ENCODE data around the gene COLGALT1. TPM values are rescaled to one million over a fixed set of nuclear protein-coding genes. Genes with fewer than 3 reads are reported as not detected.
"Not testable (repeated sequence)": the region's sequence is repeated elsewhere in the genome, so short reads cannot be mapped to it uniquely, and the experiment has no call there.

COLGALT1 gene
- total RNA-seq, 4 donors from 2014 or later, result 19.3 to 35.9 (median 33.0) TPM

- H3K27me3 ChIP-seq, result no peaks in the 10 kb centered on the region
- peaks cover 20 to 47% of the 10 kb centered on the region in 2 donors for H3K36me3 ChIP-seq
- no peak overlapping the region for H3K4me3 ChIP-seq (replicated peaks in 1 of 3)
- no peak for TF ChIP-seq POLR2A (IDR thresholded peaks at IDR 0.05)
- TF ChIP-seq, protein P1, sequence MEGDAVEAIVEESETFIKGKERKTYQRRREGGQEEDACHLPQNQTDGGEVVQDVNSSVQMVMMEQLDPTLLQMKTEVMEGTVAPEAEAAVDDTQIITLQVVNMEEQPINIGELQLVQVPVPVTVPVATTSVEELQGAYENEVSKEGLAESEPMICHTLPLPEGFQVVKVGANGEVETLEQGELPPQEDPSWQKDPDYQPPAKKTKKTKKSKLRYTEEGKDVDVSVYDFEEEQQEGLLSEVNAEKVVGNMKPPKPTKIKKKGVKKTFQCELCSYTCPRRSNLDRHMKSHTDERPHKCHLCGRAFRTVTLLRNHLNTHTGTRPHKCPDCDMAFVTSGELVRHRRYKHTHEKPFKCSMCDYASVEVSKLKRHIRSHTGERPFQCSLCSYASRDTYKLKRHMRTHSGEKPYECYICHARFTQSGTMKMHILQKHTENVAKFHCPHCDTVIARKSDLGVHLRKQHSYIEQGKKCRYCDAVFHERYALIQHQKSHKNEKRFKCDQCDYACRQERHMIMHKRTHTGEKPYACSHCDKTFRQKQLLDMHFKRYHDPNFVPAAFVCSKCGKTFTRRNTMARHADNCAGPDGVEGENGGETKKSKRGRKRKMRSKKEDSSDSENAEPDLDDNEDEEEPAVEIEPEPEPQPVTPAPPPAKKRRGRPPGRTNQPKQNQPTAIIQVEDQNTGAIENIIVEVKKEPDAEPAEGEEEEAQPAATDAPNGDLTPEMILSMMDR (IDR thresholded peaks at IDR 0.05), result no peak
- no peak for DNase-seq
- no peaks in the 10 kb centered on the region for H3K4me1 ChIP-seq
- H3K9me3 ChIP-seq, result no peaks in the 10 kb centered on the region
- intact Hi-C loops (cut with DNase I), result no loop called here
- no peak overlapping the region for H3K27ac ChIP-seq
- WGBS, 2 donors, result 93% methylated on average over 1 of the region's 1 CpG; no CpG with 5 or more reads in 1 of the 2 donors
Observed at GRCh38 chr19:17567940-17568339, 12.5 kb downstream of the COLGALT1 start.

DNA sequence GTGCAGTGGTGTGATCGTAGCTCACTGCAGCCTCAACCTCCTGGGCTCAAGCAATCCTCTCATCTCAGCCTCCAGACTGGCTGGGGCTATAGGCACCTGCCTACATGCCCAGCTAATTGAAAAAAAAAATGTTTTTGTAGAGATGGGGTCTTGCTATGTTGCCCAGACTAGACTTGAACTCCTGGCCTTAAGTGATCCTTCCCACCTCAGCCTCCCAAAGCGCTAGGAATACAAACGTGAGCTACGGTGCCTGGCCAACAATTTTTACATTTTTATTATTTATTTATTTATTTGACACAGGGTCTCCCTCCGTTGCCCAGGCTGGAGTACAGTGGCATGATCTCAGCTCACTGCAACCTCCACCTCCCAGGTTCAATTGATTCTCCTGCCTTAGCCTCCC, 14.8 kb downstream of the COLGALT1 start:
- H3K27me3 ChIP-seq; H3K27ac ChIP-seq; H3K9me3 ChIP-seq; DNase-seq; H3K4me1 ChIP-seq; H3K4me3 ChIP-seq (replicated peaks in 1 of 3): not testable (repeated sequence)
- intact Hi-C loops (cut with DNase I), result loop anchor here (5.0 kb wide), 1 partner anchor 118 kb away; no protein-coding TSS in a partner anchor
- peaks cover 20 to 47% of the 10 kb centered on the region in 2 donors for H3K36me3 ChIP-seq
- WGBS, 2 donors, result 96% methylated on average over 5 of the region's 5 CpGs

- H3K27ac ChIP-seq, result no peak overlapping the region
- 91 to 98% methylated on average over 6 of the region's 6 CpGs for WGBS, 2 donors
- intact Hi-C loops (cut with DNase I), result loop anchor here (5.0 kb wide), 1 partner anchor 118 kb away; no protein-coding TSS in a partner anchor
Observed at GRCh38 chr19:17570791-17571190, 15.3 kb downstream of the COLGALT1 start.

DNA sequence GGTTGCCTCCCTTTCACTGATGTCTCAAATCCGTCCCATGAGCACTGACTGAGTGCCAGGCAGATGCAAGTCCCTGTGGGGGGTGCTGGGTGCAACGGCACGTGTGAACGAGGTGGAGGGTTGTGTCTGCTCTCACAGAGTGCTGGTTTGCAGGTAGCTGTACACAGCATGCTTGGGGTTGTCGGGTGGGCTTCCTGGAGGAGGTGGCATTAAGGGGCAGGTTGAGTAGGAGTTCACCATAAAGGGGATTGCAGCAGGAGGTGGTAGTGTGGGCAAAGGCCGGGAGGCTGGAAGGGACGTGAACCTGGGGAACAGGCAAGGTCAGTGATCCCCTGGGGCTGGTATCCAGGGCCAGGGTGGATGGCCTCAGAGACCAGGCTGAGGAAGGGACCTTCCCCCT, 17.2 kb downstream of the COLGALT1 start:
- Histone ChIP-seq H3K4me1 (no peaks in the 10 kb centered on the region), H3K27ac (no peak overlapping the region), H3K27me3 (no peaks in the 10 kb centered on the region), H3K9me3 (no peaks in the 10 kb centered on the region), H3K4me3 (replicated peaks in 1 of 3) (no peak overlapping the region), H3K36me3 (peaks cover 21 to 48% of the 10 kb centered on the region in 2 donors)
- TF ChIP-seq POLR2A (IDR thresholded peaks at IDR 0.05), result no peak
- TF ChIP-seq, protein P1 (IDR thresholded peaks at IDR 0.05), result no peak
- intact Hi-C loops (cut with DNase I), result loop anchor here (5.0 kb wide), 1 partner anchor 120 kb away; no protein-coding TSS in a partner anchor
- 95 to 99% methylated on average over 6 to 7 of the region's 7 CpGs for WGBS, 2 donors
- no peak for DNase-seq

More at GRCh38 chr19:17570791-17571190, 15.3 kb downstream of the COLGALT1 start:
- Histone ChIP-seq H3K4me3 (replicated peaks in 1 of 3) (no peak overlapping the region), H3K9me3 (no peaks in the 10 kb centered on the region), H3K4me1 (no peaks in the 10 kb centered on the region), H3K27me3 (no peaks in the 10 kb centered on the region), H3K36me3 (peaks cover 22 to 47% of the 10 kb centered on the region in 2 donors)
- no peak for DNase-seq
- TF ChIP-seq, protein P1 (IDR thresholded peaks at IDR 0.05), result no peak
- TF ChIP-seq POLR2A (IDR thresholded peaks at IDR 0.05), result no peak

DNA sequence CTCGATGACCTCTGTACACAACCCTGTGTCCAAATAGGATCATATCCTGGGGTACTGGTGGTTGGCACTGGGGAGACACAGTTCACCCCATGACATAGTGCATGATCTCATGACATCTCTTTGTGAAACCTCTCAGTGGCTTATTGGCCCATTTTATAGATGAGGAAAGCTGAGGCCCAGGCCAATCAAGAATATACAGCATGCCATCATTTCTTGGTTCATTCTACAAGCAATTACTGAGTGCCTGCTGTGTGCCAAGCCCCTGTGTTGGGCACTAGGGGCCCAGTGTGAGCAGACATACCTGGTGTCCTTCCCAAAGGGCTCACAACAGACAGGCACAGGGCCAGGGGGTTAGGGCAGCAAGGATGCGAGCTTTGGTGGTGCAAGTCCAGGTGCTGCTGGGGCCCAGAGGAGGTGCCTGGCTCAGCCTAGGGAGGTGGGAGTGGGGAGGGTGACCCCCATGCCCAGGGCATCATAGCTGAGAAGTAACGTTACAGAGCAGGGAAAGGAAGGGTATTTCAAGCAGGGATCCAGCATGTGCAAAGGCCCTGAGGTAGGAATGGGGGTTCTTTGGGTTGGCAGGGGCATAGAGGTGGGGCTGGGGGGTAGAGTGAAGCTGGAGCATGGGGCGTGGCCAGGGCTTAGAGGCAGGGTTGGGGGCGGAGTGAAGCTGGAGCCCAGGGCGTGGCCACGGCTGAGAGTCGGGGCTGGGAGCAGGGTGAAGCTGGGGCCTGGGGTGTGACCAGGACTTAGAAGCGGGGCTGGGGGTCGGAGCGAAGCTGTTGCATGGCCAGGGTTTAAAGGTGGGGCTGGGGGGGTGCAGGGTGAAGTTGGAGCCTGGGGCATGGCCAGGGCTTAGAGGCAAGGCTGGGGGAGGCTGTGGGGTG, 20.7 kb downstream of the COLGALT1 start:
- peaks cover 14 to 31% of the 10 kb centered on the region in 2 donors for H3K36me3 ChIP-seq
- intact Hi-C loops (cut with DNase I), result no loop called here
- no peak overlapping the region for H3K27ac ChIP-seq

More for the DNA sequence above, 20.7 kb downstream of the COLGALT1 start:
- no peak for TF ChIP-seq POLR2A (IDR thresholded peaks at IDR 0.05)
- TF ChIP-seq, protein P1 (IDR thresholded peaks at IDR 0.05), result no peak
- DNase-seq, result no peak
- no peaks in the 10 kb centered on the region for H3K9me3 ChIP-seq
- 95 to 97% methylated on average over 10 to 11 of the region's 11 CpGs for WGBS, 2 donors
- H3K4me1 ChIP-seq, result no peaks in the 10 kb centered on the region
- H3K27me3 ChIP-seq, result no peaks in the 10 kb centered on the region
- H3K4me3 ChIP-seq (replicated peaks in 1 of 3), result no peak overlapping the region

All from thyroid gland (tissue), 4 donors.